Occipital lobe (tissue), 2 donors: ENCODE data around the gene DAAM1. TPM values are rescaled to one million over a fixed set of nuclear protein-coding genes. Genes with fewer than 3 reads are reported as not detected.
A peak's percentile ranks its signal among the peaks of the same experiment; 100 is the strongest.

ENCODE experiments used
- DNase-seq: peaks from one replicate; lab custom pipeline; 2025; lab: John Stamatoyannopoulos, UW
- total RNA-seq: library from RNA; depleted of rRNA; stranded (reverse); fragments of >200 nt; gene quantifications from one replicate; pipeline ENCODE4 v1.2.3, GENCODE V29; 2014

Gene DAAM1
- total RNA-seq, 1 donor from 2014 or later = 182 TPM

DNA sequence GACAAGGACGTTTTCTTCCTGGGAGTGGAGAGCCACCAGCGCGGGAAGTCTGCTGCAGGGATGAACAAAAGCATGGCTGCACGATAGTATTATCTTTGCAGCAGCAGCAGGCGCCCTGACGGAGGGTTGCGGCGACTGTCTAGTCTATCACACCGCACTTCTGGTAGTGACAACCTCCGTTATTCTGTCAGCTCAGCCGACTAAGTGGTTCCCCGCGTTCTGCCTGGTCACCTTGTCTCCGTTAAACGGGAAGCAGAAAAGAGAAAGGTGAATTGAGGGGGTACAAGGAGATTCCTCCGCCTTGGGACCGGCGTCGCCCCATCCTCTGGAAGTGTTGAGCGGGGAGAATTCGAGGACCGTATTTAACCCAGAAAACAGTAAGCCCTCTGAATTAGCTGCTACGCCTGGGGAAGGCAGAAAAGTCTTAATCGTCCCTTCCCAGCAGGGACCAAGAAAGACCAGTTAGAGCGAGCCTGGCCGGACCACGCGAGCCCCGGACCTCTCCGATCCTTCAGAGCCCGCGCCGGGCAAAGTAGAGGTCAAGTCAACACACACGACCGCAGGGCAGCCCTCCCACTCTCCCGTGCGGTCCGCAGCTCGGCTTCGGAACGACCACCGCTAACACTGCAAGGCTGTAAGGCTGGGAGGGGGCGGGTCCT is 536 bp upstream of the DAAM1 start:
- DNase-seq = peak; percentile 27

DNA sequence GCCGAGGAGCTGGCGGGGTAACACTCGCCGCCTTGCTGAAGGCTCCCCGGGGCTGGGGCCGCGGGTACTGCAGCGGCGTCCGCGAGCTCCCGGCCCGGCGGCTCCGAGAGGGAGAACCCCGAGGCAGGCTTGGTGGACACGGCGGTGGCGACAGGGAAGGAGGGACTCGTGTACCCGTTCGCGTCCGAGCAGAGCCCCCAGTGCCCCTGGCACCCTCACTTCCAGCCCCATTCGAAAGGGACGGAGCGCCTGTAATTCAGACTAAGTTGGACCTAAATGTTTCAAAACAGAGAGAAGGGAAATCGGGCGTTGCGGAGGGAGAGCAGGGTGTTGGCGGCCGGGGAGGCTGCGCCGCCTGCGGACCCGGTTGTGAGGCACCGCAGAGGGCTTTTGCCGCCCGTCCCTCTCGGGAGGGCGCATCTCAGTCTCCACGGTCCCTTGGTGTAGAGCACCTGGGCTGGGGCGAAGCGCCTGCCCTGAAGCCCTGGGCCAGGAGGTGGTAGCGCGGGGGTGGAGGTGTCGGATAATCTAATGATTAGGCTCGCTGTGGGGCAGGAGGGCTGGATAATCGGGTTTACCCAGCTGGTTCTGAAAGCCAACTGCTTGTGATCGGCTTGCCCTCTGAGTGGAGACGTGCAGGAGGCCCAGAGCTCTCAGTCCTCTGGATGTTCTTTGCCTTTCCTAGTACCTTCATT is 771 bp downstream of the DAAM1 start:
- peak; percentile 21 for DNase-seq

DNA sequence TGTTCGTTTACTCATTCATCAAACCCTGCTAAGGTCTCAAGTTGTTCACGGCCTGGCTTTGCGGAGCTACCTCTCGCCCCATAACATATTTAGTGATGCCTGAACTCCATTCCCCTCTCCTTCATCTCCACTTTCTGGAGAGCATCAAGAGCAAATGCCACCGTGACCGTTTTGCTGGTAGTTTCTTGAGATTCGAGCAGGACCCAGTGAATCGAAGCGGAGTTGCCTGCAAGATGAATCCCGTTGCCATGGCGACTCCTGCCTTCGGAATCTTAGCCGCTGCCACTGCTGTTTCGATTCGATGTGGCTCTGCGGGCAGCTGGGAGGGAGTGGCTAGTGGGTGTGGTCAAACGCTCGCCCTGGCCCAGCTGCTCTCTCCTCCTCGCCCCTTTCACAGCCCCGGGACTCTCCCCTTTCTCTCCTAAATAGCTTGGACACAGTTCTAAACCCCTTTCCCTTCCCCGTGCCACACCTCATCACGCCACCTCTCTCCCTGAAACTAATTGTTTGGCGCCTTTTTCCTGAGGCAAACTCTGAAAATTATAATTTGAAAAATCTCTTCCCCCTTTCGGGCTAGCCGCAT is 1.4 kb downstream of the DAAM1 start:
- peak; percentile 70 for DNase-seq

DNA sequence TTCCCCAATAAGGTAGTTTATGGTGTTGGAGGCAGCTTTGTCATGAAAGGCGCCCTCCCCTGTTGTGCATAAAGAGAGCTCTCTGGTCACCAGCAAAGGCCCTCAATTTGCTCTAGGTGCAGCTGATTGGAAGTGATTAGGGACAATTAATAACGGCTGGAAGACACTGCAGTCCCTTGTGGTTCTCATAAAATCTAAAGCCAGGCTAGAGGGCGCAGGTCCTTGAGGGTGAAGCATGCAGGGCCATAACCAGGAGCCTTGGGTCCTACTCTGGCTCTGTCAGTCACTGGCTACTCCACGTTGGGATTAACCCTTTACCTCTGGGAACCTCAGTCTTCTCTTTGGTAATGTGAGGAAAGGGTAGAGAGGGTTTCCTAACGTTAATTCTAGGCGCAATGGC is 1.9 kb downstream of the DAAM1 start:
- no peak for DNase-seq

DNA sequence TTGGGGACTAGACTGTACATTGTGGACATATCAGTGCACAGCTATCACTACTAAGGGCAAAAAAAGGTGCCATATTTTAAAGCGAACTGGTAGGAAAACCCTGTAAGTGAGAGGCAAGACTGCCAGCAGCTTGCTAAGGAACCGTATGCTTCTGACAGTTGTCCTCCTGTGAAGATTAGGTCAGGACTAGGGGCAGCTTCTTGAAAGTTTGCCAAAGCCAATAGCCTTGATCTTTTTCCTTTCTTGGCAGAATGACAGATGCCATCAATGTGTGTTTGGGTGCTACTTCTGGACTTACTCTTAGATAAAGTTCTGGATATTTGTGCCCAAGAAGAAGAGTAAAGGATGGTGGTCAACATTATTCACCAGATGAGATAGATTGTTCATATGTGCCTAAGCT is 7.4 kb downstream of the DAAM1 start:
- no peak for DNase-seq

DNA sequence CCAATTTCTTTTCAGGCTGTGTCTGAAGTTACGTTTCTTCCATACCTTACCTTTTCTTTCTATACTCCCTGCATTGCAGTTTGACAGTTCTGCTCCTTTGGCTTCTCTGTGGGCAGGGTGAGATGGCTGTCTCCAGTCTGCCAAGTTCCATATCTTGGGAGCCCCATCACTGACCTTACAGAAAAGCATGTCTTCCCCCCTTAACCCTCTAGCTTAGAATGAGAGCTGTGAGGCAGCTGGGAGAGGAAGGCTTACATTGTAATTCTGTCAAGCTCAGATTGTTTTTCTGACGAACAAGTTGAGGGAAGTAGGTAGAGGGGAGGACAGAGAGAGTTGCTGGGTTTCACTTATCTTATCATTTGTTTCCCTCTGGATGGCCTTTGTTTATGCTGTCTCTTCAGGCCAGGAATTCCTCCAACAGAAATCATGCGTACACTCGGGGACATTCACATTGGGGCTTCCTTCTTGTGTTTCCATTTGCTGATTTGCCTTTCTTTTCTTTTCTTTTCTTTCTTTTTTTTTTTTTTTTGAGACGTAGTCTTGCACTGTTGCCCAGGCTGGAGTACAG is 9.3 kb downstream of the DAAM1 start:
- no peak for DNase-seq

DNA sequence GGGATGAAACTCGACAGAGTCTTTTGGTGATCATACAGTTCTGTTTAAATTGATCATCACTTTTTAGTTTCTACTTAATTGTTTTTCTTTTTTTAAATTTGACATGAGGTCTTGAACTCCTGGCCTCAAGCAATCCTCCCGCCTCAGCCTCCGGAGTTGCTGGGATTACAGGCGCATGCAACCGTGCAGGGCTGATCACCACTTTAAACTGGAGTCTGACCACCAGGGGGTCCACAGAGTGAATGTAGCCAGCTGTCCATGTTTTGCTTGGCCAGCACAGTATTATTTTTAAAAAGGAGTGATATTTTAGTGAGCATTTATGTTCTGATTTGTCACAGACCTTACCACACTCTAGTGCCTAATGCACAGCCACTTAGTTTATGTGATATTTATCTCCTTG is 10.7 kb downstream of the DAAM1 start:
- DNase-seq = no peak

DNA sequence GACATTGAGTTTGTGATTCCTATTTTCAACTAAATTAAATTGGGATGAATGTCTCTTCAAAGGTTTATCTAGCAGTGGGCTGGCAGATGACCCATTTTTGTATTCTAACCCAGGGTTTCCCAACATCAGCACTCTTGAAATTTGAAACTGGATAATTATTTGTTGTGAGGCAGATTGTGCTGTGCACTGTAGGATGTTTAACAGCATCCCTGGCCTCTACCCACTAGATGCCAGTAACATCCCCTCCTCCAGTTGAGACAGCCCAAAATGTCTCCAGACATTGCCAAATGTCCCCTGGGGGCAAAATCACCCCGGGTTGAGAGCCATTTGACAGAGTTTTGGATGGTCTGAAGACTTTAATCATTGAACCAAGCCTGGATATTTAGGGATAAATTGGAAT is 11.1 kb downstream of the DAAM1 start:
- DNase-seq = no peak

DNA sequence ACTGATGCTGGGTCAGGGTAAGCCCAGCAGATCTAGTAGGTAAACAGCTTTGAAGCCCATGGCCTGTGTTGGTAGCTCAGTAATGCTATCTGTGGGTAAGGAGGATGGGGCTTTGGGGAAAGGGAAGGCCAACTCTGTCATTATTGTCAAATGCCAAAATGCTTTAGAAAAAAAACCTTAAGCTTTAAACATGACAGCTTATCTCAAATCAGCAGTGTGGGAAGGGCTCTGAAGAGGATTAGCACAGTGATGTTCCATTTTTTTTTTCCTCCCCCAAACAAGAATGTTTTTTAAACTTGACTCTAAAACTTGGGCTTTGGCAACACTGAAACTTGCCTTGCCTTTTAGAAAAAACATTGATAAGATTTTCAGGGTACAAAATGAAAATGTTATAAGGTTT is 11.7 kb downstream of the DAAM1 start:
- DNase-seq = no peak

DNA sequence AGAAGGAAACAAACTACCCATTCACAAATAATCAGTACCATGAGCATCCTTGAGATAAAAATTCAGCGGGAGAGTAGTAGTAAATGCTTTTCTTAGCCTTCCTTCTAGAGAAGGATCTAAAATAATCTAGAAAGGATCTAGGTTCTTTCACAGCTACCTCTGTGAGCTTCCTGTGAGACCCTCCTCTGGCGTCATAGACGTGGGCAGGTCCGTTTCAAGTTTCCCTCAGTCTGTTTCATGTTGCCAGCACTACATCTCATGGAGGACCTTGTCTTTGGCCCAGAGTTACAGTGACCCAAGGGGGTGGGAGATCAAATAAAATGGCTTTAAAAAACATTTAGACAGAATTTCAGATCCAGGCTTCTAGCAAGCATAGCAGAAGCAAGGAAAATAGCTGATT is 13.6 kb downstream of the DAAM1 start:
- DNase-seq = no peak

DNA sequence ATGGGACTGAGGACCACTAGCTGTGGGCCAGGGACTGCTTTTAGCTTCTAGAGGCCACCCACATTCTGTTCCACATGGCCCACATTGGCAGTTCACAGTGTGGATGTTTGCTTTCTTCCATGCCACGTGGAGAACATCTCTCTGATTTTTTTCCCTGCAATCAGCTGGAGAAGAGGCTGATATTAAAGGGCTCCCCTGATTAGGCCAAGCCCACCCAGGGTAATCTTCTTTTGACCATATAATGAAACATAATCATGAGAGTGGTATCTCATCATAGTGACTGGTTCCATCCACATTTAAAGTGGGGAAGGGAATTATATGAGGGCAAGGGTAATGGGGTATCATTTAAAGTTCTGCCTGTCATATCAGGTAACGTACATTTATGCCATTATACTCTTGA is 15.8 kb downstream of the DAAM1 start:
- DNase-seq = no peak

DNA sequence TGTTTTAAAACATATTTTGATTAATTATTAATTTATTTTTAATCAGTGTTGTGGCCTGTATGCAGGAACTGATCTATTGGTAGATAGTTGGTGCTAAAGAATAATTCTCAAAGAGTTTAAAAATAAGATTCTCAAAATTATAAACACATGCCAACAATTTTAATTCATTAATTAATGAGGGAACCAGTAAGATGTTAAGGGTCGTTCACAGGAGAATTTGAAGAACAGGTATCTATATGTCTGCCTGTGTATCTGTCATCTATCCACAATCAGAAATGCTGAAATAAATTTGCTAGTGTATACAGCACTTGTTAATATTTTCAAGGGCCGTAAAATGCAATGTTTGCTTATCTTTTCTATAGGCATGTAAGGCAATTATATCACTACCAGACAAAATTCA is 18.4 kb downstream of the DAAM1 start:
- DNase-seq = no peak

DNA sequence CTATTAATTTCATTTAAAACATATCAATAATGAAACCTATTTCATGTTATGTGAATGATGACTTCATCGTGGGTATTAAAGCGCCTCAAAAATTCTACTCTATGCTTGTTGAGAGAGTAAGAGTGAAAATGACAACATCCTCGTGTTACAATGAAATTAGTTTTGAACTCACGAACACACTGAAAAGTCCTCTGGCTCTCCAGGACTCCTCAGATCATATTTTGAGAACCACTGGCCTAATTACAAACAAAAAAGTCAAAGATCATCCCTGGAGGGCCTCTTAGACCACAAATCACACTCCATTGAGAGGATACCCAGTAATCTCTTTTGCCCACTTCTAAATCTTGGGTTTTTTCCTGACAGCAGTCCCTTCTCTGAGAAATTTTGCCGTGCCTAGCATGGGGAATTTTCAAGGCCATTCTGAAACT is 19.1 kb downstream of the DAAM1 start:
- DNase-seq = no peak

DNA sequence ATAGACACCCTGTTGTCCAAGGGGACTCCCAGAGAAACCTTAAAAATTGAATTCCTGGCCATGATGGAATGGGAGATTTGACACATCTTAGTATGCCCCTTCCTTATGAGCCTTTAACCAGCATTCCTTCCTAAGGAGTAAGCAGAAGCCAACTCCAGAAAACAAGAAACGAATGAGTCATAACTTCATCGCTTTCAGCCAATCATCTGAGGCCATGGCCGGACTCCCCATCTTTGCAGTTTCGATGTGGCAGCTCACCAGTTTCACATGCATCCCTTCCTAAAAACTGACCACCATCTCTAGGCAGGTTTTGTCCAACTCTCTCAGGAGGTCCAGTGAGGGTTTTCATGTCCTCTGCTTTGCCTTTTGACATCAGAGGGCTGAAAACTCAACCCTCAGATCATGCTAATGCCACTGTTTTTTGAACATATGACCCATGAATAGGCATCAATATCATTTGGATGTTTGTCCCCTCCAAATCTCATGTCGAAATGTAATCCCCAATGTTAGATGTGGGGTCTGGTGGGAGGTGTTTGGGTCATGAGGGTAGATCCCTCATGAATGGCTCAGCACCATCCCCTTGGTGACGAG is 19.9 kb downstream of the DAAM1 start:
- DNase-seq = no peak

DNA sequence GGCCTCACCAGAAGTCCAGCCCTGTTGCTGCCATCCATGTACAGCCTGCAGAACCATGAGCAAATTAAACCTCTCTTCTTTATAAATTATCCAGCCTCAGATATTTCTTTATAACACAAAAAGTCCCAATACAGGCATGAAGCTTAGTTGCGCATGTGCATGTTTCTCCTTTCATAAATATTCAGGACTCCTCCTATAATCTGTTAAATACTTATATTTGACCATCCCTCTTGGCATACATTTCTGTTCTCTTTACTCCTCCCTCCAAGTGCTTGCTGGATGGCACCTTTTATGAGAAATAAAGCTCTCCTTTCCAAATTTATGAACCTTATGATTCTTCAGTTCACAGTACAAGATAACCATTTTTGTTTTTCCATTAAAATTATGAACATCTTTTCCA is 20.5 kb downstream of the DAAM1 start:
- no peak for DNase-seq

DNA sequence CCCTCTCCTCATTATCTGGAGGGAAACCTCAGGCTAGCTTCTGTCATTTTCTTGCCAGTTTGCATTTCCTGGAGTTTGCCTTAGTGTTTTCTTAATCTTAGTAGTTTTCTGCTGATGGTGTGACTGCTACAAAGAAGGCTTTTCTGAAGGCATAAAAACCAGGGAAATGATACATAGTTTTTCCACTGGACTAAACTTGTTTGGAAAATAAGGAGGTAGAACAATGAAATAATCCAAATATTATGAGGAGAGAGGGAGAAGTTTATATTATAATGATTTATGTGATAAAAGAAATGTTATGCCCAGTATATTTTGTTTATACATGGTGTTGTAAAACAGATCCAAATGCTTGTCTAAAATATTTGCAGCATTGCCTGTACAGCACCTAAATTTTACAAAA is 22.2 kb downstream of the DAAM1 start:
- DNase-seq = no peak

DNA sequence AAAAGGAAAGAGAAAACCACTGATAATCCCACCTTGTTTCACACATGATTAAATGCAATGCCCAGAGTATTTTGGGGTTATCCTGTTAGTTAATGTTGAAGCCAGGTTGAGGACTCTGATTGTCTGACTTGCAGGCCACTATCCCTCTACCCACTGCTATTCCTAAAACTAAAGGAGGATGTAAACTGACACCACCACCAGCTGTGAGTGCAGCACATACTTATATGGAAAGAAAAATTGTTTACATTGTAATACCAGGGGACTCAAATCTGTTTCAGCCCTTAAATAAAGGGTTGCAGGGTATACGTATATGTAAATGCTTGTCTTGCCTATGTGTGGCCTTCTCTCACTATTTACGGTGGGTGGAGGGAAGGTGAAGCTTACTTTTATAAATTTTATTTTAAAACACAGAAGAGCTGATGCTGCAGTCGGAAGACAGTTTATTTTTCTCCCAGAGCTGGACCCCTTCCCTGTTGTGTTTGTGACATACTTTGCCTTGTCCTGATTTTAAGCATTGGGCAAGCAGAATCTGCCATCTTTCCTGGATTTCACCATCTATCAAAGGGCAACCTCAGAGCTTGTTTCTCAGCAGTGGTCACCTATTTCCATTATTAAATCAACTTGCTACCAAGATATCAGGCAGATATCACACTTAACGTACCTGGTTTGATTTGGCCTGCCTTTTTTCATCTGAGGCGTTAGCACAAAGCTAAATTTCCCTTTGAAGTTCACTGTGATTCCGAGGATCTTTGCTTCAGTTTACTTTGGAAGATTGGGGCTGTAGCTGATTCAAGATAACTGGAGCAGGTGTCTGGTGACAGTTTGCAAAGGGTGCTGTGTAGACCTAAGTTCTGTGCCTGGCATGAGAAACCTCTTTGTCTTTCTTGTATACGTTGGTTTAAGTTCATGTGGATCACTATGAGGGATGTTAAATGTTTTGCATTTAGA is 25.2 kb downstream of the DAAM1 start:
- no peak for DNase-seq

DNA sequence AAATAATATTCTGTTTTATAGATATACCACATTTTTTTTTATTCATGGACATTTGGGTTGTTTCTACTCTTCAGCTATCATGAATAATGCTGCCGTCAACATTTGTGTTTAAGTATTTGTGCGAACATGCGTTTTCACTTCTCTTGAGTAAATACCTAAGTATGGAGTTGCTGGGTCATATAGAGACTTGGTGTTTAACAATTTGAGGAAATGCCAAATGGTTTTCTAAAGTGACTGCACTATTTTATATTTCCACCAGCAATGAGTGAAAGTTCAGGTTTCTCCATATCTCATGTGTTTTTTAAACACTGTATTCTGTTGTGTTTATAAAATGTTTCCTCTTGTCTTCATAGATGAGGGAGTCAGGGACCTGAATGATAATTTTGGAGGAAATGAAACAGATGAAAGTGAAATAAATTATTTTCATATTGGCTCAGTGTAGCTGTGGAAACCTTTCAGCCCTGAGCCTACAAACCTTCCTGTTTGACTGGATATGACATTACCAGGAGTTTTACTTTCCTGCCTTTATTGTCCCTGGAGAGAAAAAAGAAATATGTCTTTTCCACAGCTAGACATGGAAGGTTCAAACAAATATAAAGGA is 26.3 kb downstream of the DAAM1 start:
- no peak for DNase-seq

DNA sequence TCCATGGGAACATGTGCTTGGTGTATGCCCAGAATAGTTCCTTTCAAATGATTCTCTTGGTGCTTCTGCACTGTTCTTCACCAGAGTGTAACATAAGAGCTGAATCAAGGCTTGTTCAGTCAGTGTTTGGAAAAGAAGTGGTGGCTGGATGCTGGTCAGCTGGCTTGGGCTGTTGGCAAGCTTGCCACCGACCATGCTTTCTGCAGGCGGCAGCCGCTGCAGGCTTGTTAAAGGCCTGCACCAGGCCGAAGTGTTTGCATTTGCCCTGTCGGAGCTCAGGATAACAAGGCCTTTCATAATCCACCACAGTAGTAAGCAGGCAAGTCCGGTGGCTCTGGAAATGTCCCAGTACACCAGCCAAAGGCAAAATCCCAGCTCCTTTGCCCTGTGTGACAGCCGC is 26.9 kb downstream of the DAAM1 start:
- peak; percentile 67 for DNase-seq

DNA sequence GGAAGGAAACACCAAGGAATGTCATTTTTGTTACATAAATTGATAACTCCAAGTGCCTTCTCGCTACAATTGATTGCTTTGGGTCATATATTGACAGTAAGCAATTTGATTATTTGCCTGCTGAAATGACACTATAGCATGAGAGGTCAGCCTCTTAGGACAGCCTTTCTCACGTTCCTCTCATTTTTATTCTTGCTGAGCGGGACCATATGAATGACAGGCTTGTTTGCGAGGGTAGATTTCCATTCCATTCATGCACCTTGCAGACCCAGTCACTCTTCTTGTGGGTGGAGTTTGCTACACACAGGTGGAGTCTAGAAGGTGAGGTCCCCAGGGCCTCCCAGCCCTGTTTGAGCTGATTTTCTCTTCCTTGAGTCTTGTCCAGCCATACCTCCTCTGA is 27.3 kb downstream of the DAAM1 start:
- no peak for DNase-seq

DNA sequence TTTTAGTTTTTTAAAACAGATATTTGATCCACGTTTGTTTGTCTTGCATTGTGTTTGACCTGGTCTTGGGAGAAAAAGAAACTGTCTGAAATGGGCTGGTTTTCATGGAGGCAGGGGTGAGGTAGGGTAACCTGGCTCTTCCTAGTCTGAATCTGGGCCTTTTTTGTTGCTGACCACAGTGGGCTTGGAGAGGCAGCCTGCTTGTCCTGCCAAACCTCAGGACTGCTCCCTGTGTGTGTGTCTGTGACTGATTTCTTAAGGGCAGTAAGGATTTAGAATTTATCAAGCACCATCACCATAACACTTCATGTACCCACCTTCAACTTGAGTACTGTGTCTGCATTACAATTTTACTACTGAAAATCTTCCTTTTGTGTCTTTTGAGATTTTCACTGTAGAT is 28.5 kb downstream of the DAAM1 start:
- no peak for DNase-seq
